GM19328 (cell line): ENCODE data around the gene SNRNP200.

ENCODE experiments used
- ATAC-seq: cut with Tn5 transposase; IDR thresholded peaks from one replicate; pipeline ENCODE4 v1.9.1; 2021; ENCODE audit warnings: mild to moderate bottlenecking, moderate library complexity; ENCODE audit not compliant: unreplicated experiment

The SNRNP200 gene

DNA sequence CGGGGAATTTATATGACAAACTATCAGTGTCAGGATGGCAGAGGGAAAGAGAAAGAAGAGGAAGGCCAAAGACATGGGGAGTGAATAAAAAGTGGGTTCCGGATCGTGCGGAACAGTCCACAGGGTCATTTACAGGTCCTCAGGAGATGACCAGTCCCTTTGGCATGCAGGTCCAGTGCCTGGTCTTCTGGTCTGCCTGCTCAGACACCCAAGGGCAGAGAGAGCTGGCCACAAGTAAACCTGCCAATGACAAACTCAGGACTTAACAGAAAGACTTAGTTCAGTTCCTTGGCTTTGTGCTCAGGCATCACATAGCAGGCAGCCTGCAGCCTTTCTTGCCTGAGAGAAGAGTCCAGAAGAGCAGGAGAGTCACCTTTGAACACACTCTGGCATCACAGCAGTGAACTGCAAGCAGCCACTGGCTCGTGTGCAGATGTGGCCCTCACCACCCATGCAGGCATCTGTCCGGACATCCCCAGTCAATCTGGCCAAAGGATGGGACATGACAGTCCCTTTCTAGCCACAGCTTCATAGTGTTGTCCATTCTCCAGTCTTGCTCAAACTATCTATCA, 53.5 kb downstream of the SNRNP200 start:
- ATAC-seq: no peak

DNA sequence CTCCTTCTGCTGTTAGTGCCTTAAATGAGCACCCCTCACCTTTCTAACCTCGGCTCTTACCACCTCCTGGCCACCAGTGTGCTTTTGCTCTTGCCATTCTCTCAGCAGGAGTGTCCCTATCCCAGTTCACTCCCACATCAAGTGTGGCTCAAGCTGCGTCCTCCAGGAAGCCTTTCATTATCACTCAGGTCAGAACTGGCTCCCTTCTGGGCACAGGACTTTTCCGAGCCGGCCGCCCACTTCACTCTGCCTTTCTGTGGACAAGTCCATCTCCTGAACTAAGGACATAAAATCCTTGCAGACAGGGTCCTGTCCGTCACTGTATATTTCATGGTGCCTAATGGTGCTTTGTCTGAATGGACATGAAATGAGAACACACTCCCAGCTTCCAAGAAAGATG, 55.2 kb downstream of the SNRNP200 start:
- ATAC-seq: no peak

DNA sequence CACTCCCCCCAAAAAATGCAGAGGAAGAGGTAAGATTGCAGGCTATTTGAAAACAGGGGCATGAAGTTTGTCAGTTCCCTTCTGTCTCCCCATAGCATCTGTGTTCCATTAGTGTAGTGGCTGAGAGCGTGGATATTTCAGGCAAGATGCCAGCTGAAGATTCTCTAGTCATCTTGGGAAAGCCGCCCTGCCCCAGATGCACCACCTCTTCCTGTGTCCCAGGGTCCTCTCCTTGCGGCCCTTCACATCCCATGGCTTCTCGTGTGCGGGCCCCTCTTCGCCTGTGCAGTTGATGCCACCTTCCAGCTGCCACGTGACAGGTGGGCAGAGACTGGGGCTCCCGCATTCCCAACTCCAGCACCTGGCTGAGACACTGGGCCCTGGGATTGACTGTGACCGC, 55.7 kb downstream of the SNRNP200 start:
- no peak for ATAC-seq

DNA sequence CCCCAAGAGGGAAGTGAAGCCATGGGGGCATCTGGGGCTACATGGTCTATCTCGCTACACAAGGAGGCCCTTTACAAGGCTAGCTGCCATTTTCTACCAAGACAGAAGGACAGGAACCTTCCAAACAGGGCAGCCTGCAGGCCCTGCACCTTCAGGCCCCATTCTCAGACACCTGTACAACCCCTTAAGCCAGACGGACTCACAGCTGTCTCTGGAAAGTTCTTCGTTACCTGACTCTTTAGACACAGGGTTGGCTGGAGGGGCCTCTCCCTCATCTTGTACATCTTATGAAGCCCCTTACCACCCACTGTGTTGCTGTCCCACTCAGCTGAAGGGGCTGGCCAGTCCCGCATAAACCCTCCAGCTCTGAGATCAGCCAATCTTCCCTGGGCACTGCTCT, 56.7 kb downstream of the SNRNP200 start:
- ATAC-seq: no peak

DNA sequence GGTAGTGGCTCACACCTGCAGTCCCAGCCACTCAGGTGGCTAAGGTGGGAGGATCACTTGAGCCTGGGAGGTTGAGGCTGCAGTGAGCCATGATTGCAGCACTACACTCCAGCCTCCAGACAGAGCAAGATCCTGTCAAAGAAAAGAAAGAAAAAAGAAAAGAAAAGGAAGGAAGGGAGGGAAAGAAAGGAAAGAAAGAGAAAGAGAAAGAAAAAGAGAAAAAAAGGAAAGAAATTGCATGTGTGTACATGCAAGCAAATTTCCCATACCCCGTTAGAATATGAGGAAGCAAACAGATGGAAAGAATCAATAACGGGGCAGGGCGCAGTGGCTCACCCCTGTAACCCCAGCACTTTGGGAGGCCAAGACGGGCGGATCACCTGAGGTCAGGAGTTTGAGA, 57.5 kb downstream of the SNRNP200 start:
- ATAC-seq: no peak

DNA sequence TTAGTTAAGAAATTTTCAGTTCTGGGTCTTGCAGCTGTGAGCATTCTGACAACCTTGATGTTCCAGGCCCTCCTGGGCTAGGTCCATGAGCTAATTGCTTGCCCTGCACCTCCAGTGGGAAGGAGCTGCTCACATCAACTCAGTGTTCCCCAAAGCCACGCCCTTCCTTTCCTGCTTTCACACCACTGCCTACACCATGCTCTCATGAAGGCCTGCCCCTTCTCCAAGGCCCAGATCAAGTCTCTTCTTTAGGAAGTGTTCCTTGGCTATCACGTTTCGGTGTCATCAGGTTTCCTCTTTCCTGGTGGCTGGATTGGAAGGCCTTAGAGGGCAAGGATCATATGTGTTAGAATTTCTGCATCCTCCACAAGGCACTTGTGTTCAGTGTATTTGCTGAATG, 58.3 kb downstream of the SNRNP200 start:
- no peak for ATAC-seq

DNA sequence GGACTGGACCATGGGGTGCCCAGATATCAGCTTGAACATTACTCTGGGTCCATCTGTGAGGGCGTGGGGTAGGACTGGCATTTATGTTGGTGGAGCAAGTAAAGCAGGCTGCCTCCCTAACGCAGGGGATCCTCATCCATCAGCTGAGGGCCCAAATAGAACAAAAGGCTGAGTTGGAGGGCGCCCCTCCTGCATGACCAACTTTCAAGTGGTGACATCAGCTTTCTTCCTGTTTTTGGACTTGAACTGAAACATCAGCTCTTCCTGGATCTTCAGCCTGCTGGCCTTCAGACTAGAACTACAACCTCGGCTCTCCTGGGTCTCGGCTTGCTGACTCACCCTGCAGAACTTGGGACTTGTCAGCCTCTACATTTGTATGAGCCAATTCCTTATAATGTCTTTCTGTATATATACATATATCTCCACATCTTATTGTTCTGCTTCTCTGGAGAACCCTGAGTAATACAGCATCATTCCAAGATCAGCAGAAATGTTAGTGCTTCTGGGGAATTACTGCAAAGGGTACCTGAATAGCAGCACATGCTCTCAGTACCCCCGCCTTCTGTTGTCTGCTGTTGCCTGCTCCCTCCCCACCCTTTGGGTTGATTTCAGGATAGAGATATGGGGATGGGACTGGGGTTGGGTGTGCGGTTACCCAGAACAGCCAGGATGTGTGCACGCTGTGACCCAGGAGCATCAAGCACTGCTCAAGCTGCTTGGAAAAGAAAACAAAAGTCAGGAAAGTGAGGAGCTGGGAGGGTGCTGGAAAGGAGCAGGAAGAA, 59.5 kb downstream of the SNRNP200 start:
- ATAC-seq: no peak

DNA sequence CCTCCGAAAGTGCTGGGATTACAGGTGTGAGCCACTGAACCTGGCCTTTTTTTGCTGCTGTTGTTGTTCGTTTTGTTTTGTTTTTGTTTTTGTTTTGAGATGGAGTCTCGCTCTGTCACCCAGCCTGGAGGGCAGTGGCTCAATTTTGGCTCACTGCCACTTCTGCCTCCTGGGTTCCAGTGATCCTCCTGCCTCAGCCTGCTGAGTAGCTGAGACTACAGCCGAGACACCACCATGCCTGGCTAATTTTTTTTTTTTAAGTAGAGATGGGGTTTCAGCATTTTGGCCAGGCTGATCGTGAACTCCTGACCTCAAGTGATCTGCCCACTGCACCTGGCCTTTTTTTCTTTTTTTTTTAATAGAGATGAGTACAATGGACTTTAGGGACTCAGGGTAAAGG, 61.5 kb downstream of the SNRNP200 start:
- no peak for ATAC-seq

DNA sequence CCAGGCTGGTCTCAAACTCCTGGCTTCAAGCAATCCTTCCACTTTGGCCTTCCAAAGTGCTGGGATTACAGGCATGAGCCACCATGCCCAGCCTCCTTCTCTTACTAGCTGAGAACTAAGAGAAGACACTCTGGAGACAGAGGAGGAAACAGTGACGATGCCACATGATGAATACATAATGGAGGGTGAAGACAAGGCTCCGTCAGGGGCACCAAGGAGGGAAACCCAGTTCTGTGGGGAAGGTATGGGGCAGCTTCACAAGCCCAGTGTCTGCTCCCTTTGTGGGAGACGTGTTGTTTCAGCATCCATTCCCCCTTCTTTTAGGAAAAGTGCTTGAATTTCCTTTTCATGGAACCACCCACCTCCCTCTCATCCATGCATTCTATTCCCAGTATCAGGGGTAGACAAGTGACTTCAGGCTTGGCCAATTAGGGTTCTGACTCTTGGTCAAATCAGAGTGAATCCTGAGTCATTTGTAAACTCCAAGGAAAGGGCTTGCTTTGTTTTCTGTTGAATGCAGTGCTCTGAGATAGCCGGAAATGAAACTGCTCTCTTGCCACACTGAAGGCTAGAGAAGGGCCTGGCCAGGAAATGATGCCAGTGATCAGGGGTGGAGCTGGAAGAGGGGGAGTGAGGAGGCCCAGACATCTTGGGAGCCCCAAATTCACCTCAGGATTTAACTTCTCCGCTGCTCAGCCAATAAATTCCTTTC, 63.3 kb downstream of the SNRNP200 start:
- ATAC-seq: peak; percentile 69

DNA sequence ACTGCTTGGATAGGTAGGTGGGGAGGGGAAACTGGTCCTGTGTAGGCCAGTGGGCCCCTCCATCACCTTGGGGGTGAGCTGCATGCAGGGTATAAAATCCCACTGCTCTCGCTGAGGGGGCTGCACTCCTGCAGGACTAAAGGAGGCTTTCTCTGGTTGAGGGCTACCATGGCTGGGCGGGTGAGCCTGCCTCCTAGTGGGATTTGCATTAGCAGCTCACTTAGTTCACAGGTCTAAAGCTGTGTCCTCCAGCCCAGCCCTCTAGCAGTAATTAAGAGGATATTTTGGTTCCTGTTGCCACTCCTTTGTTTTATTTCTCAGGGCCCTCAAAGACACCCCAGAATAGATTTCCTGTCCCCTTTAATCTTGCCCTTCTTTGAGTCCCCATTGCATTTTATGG, 64.1 kb downstream of the SNRNP200 start:
- ATAC-seq: no peak

DNA sequence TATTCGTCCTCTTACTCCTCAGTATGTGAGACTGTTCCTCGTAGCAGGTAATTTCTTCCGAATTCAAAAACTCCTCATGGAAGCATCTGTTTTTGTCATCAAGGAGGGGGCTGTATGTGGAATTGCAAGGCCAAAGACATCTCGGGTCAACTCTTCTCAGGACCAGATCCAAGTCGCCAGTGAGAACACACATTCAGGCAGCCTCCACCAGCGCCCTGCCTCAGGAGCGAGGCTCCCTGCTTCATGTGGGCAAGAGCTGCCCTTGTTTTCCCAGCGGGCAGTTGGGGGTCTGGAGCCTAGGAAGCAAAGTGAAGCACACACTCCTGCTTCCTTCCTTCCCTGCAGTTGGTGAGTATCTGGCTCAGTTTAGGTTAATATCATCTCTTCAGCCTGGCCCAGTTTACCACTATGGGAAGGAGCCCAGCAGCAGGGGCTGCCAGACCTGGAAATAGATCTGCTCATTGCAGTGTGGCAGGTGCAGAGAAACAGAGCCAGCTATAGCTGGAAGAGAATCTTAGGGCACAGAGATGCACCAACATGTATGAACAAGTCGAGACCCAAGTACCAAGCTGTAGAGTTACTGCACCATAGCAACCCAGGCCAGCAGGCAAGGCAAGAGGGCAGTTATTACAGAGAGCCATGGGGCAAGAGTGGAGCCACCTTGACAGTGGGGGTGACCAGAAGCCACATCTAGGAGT, 64.9 kb downstream of the SNRNP200 start:
- ATAC-seq: no peak

DNA sequence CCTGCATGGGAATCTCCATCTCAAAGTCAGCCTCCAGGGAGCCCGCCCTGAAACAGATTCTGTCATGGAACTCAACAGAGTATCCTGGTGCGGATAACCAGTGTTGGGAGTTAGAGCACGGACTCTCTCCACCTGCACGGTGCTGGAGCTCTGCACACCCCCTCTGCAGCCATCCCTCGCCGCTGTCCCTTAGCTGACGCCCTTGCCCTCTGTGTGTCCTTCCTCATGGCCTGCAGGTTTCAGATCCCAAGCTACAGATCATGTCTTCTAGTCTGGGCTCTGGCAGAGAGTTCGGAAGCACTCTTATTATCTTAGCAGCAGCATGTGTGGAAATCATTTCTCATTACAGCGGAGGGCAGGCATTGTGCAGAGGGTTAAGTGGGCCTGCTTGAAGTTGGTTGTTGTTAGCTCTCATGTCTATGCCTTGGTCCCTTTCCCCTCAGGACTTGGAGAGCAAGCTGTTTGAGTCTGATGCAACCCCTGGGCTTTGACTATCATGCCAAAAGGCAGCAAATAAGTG, 65.5 kb downstream of the SNRNP200 start:
- no peak for ATAC-seq

DNA sequence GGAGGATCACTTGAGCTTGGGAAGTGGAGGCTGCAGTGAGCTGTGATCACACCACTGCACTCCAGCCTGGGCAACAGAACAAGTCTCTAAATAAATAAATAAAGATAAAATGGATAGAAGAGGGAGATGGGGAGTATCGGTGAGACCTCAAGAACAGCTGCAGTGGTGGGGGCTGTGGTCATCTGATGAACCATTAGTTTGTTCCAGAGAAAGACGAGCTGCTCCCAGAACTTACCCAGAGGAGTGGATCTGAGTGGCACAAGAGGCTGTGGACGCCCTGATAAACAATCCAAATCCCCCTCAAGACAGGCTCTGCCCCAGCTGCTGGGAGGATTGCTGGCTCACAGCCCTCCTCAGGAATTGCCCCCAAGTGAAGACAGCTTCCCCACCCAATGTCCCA, 66.3 kb downstream of the SNRNP200 start:
- ATAC-seq: no peak

DNA sequence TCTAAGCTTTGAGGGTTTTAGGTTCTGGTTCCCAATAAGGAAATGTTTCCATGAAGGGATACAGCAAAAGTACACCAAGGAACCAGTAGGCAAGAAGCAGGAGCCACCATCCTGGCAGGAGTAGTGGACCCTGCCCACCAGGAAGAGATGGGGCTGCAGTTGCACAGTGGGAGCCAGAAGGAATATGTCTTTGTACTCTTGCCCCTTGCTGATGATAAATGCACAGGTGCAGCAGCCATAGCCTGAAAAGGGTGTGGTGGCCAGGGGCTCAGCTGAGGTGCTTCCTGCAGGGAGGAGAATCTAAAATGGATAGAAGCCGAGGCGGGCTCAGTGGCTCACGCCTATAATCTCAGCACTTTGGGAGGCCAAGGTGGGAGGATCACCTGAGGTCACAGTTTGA, 67.1 kb downstream of the SNRNP200 start:
- no peak for ATAC-seq

DNA sequence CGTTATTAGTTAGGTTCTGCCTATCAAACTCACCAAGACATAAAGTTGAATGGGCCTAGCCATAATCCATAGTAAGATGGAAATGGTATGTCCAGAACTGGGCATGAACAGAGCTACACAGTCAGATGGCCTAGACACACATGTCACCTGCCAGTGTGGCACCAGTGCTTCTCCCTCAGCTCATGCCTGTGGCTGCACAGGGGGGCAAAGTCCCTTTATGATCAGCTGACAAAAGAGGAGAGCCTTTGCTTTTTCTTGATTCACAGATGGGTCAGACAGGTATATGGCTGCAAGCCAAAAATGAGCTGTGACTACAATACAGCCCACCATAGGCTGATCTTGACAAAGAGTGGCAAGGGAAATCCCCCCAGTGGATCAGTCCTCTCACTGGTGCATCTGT, 68.5 kb downstream of the SNRNP200 start:
- ATAC-seq: no peak

DNA sequence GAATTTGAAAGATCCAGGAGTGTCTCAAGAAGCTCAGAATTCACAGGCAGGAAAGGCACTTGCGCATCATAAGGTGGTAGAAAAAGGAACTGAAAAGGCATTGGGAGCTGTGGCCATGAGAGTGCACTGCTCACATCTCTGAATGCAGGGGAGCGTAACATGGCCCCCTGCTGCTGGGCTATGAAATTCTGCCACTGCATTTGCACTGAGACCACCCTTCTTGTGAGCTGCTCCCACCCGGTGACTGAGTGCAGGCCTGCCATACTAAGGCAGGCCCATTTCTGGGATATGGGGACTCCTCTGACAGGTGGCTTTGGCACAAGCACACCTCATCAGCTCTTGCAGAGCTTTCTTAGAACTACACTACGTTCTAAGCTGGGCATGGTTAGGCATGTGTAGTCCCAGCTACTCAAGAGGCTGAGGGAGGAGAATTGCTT, 71.4 kb downstream of the SNRNP200 start:
- peak; percentile 77 for ATAC-seq

DNA sequence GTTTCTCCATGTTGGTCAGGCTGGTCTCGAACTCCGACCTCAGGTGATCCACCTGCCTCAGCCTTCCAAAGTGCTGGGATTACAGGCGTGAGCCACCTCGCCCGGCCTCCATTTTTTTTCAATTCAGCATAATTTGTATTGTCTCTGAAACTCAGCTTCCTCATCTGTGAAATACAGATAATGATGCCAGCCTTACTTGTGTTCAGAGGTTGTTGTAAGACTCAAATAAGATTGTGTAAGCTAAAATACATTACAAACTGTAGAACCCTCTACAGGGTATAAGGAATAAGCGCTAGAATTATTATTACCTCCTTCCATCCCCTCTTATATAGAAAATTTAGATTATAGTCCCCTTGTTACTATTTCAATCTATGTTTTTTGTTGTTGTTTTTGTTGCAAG, 71.9 kb downstream of the SNRNP200 start:
- ATAC-seq: no peak

DNA sequence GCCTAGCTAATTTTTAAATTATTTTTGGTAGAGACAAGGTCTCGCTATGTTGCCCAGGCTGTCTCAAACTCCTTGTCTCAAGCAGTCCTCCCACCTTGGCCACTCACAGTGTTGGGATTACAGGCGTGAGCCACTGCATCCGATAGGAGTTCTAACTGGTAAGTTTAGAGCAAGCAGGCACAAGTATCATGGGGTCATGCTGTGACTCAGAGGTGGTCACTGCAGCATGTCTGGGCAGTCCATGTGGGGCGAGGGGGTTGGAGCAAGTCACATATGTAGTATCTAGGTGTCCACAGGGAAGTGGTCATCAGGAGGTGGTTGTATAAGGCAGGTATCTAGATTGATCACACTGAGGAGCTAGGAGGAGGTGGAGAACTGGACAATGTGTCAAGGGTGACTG, 74.0 kb downstream of the SNRNP200 start:
- ATAC-seq: no peak

DNA sequence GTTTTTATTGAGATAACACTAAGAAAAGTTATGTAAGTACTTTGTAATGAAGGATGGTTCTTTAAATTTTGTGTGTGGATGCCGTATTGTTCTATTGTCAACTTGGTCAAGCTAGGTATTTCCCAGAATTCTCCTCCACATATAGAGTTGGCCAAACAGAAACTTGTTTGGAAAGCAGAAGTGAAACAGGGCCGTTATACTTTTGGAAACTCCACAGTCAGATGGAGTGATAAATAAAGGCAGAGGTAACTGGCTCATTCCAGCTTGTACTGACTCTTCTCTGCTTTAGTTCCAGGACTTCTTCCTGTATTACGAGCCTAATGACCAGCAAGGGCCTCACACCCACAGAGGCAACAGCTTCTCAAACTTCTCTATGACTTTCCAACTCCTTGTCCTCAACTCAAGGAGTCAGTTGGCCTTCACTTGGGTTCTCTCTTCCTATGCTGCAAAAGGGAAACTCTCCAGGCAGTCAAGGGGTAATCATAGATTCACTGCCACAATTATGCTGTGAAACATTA, 80.3 kb downstream of the SNRNP200 start:
- ATAC-seq: no peak
